IgD-negative memory B cell (primary cell): Measurements from ENCODE around the gene METTL16. TPM values are rescaled to one million over a fixed set of nuclear protein-coding genes. Genes with fewer than 3 reads are reported as not detected.

ENCODE experiments used
- H3K27ac Mint-ChIP-seq, 3 donors: one replicate each; pipeline ENCODE4 v1.8.0; 2020 to 2022; ENCODE audit warnings: mild to moderate bottlenecking in 3 of 3, mixed read lengths in 3 of 3, moderate library complexity in 1 of 3
- H3K27me3 Mint-ChIP-seq: one replicate; pipeline ENCODE4 v1.8.0; 2021; ENCODE audit warnings: mixed read lengths
- H3K36me3 Mint-ChIP-seq: one replicate; pipeline ENCODE4 v1.8.0; 2020; ENCODE audit warnings: mild to moderate bottlenecking, mixed read lengths
- H3K4me1 Mint-ChIP-seq, 3 donors: one replicate each; pipeline ENCODE4 v1.8.0; 2020 to 2022; ENCODE audit warnings: mixed read lengths in 3 of 3, mild to moderate bottlenecking in 1 of 3
- H3K4me3 Mint-ChIP-seq, 4 donors: one replicate each; pipeline ENCODE4 v1.8.0; 2020 to 2022; ENCODE audit warnings: mild to moderate bottlenecking in 4 of 4, mixed read lengths in 4 of 4, moderate library complexity in 3 of 4
- H3K9me3 Mint-ChIP-seq, 3 donors: one replicate each; pipeline ENCODE4 v1.8.0; 2020 to 2021; ENCODE audit warnings: mixed read lengths in 3 of 3, mild to moderate bottlenecking in 1 of 3
- polyA plus RNA-seq: library from polyadenylated mRNA; unstranded; fragments of 300-500 nt; fragmentation: Illumina TruSeq; gene quantifications from one replicate; pipeline ENCODE4 v1.2.3, GENCODE V29; 2021

The METTL16 gene
- polyA plus RNA-seq, 1 donor from 2014 or later: 29.6 TPM

- Mint-ChIP-seq H3K27me3 (no peaks in the 10 kb centered on the region), H3K4me1 (peaks cover 19 to 31% (median 27%) of the 10 kb centered on the region in 3 donors), H3K4me3 (no peak overlapping the region), H3K36me3 (peaks cover 2% of the 10 kb centered on the region), H3K27ac (no peak overlapping the region), H3K9me3 (no peaks in the 10 kb centered on the region)
Observed at GRCh38 chr17:2483084-2483483, 28.6 kb downstream of the METTL16 start.

- Mint-ChIP-seq H3K27me3 (no peaks in the 10 kb centered on the region), H3K9me3 (no peaks in the 10 kb centered on the region), H3K36me3 (peaks cover 2% of the 10 kb centered on the region), H3K4me3 (peak overlapping the region in 1 of 4 donors; percentile 34), H3K4me1 (peaks cover 24 to 32% (median 25%) of the 10 kb centered on the region in 3 donors), H3K27ac (no peak overlapping the region)
Observed at GRCh38 chr17:2482218-2482617, 29.5 kb downstream of the METTL16 start.

- Mint-ChIP-seq H3K27me3 (no peaks in the 10 kb centered on the region), H3K4me1 (peaks cover 21 to 29% (median 24%) of the 10 kb centered on the region in 3 donors), H3K27ac (no peak overlapping the region), H3K9me3 (no peaks in the 10 kb centered on the region), H3K36me3 (peaks cover 2% of the 10 kb centered on the region), H3K4me3 (no peak overlapping the region)
Observed at GRCh38 chr17:2481760-2482159, 29.9 kb downstream of the METTL16 start.

- Mint-ChIP-seq H3K27me3 (no peaks in the 10 kb centered on the region), H3K4me1 (peaks cover 22 to 28% (median 26%) of the 10 kb centered on the region in 3 donors), H3K9me3 (no peaks in the 10 kb centered on the region), H3K36me3 (peaks cover 12% of the 10 kb centered on the region), H3K4me3 (no peak overlapping the region), H3K27ac (no peak overlapping the region)
Observed at GRCh38 chr17:2478458-2478857, 33.2 kb downstream of the METTL16 start.

- Mint-ChIP-seq H3K27me3 (no peaks in the 10 kb centered on the region), H3K4me1 (peaks cover 4 to 17% (median 9%) of the 10 kb centered on the region in 3 donors), H3K9me3 (no peaks in the 10 kb centered on the region), H3K36me3 (peaks cover 13% of the 10 kb centered on the region), H3K27ac (no peak overlapping the region), H3K4me3 (no peak overlapping the region)
Observed at GRCh38 chr17:2475056-2475455, 36.6 kb downstream of the METTL16 start.

GRCh38 chr17:2474371-2474770, 37.3 kb downstream of the METTL16 start:
- Mint-ChIP-seq H3K27me3 (no peaks in the 10 kb centered on the region), H3K27ac (no peak overlapping the region), H3K36me3 (peaks cover 17% of the 10 kb centered on the region), H3K4me3 (no peak overlapping the region), H3K4me1 (peaks cover 4 to 15% (median 9%) of the 10 kb centered on the region in 3 donors), H3K9me3 (no peaks in the 10 kb centered on the region)

GRCh38 chr17:2468270-2468669, 43.4 kb downstream of the METTL16 start:
- Mint-ChIP-seq H3K27me3 (no peaks in the 10 kb centered on the region), H3K4me3 (no peak overlapping the region), H3K9me3 (no peaks in the 10 kb centered on the region), H3K36me3 (peaks cover 6% of the 10 kb centered on the region), H3K27ac (no peak overlapping the region), H3K4me1 (no peaks in the 10 kb centered on the region)

GRCh38 chr17:2466931-2467330, 44.8 kb downstream of the METTL16 start:
- Mint-ChIP-seq H3K4me1 (no peaks in the 10 kb centered on the region), H3K27ac (no peak overlapping the region), H3K36me3 (peaks cover 6% of the 10 kb centered on the region), H3K4me3 (no peak overlapping the region), H3K9me3 (no peaks in the 10 kb centered on the region), H3K27me3 (no peaks in the 10 kb centered on the region)

GRCh38 chr17:2462481-2462880, 49.2 kb downstream of the METTL16 start:
- no peaks in the 10 kb centered on the region for H3K27me3 Mint-ChIP-seq
- H3K4me3 Mint-ChIP-seq: peak overlapping the region in 1 of 4 donors; percentile 28
- H3K9me3 Mint-ChIP-seq: no peaks in the 10 kb centered on the region
- peaks cover 0 to 2% (median 0%) of the 10 kb centered on the region in 3 donors for H3K4me1 Mint-ChIP-seq
- H3K27ac Mint-ChIP-seq: no peak overlapping the region
- peaks cover 4% of the 10 kb centered on the region for H3K36me3 Mint-ChIP-seq

GRCh38 chr17:2459917-2460271, 51.8 kb downstream of the METTL16 start:
- Mint-ChIP-seq H3K9me3 (no peaks in the 10 kb centered on the region), H3K36me3 (peaks cover 4% of the 10 kb centered on the region), H3K4me1 (peaks cover 0 to 2% (median 0%) of the 10 kb centered on the region in 3 donors), H3K27ac (peak overlapping the region in 1 of 3 donors; percentile 9), H3K4me3 (no peak overlapping the region), H3K27me3 (no peaks in the 10 kb centered on the region)

- H3K9me3 Mint-ChIP-seq: no peaks in the 10 kb centered on the region
- no peak overlapping the region for H3K27ac Mint-ChIP-seq
- no peak overlapping the region for H3K4me3 Mint-ChIP-seq
- H3K4me1 Mint-ChIP-seq: peaks cover 4 to 9% (median 8%) of the 10 kb centered on the region in 3 donors
- H3K27me3 Mint-ChIP-seq: no peaks in the 10 kb centered on the region
- peaks cover 4% of the 10 kb centered on the region for H3K36me3 Mint-ChIP-seq
Observed at GRCh38 chr17:2457913-2458312, 53.8 kb downstream of the METTL16 start.

- H3K36me3 Mint-ChIP-seq: peaks cover 4% of the 10 kb centered on the region
- no peak overlapping the region for H3K27ac Mint-ChIP-seq
- H3K27me3 Mint-ChIP-seq: no peaks in the 10 kb centered on the region
- H3K9me3 Mint-ChIP-seq: no peaks in the 10 kb centered on the region
- H3K4me3 Mint-ChIP-seq: no peak overlapping the region
- H3K4me1 Mint-ChIP-seq: peaks cover 4 to 14% (median 9%) of the 10 kb centered on the region in 3 donors
Observed at GRCh38 chr17:2456475-2456874, 55.2 kb downstream of the METTL16 start.

GRCh38 chr17:2455956-2456355, 55.7 kb downstream of the METTL16 start:
- Mint-ChIP-seq H3K27ac (no peak overlapping the region), H3K27me3 (no peaks in the 10 kb centered on the region), H3K4me1 (peaks cover 4 to 15% (median 9%) of the 10 kb centered on the region in 3 donors)

GRCh38 chr17:2453866-2454265, 57.8 kb downstream of the METTL16 start:
- Mint-ChIP-seq H3K4me1 (peaks cover 4 to 13% (median 9%) of the 10 kb centered on the region in 3 donors), H3K36me3 (peaks cover 4% of the 10 kb centered on the region), H3K27ac (no peak overlapping the region), H3K4me3 (no peak overlapping the region), H3K27me3 (no peaks in the 10 kb centered on the region), H3K9me3 (no peaks in the 10 kb centered on the region)

More at GRCh38 chr17:2455956-2456355, 55.7 kb downstream of the METTL16 start:
- peaks cover 4% of the 10 kb centered on the region for H3K36me3 Mint-ChIP-seq
- H3K9me3 Mint-ChIP-seq: no peaks in the 10 kb centered on the region
- H3K4me3 Mint-ChIP-seq: no peak overlapping the region

- H3K4me1 Mint-ChIP-seq: peaks cover 4 to 13% (median 9%) of the 10 kb centered on the region in 3 donors
- H3K9me3 Mint-ChIP-seq: no peaks in the 10 kb centered on the region
- H3K36me3 Mint-ChIP-seq: peaks cover 4% of the 10 kb centered on the region
- peak overlapping the region in 2 of 3 donors; percentile 49 to 92 for H3K27ac Mint-ChIP-seq
- H3K4me3 Mint-ChIP-seq: no peak overlapping the region
- no peaks in the 10 kb centered on the region for H3K27me3 Mint-ChIP-seq
Observed at GRCh38 chr17:2453325-2453724, 58.4 kb downstream of the METTL16 start.

- peak overlapping the region in 1 of 3 donors; percentile 92 for H3K27ac Mint-ChIP-seq
- H3K36me3 Mint-ChIP-seq: no peaks in the 10 kb centered on the region
- H3K9me3 Mint-ChIP-seq: no peaks in the 10 kb centered on the region
Observed at GRCh38 chr17:2452216-2452750, 59.4 kb downstream of the METTL16 start.

More at GRCh38 chr17:2452216-2452750, 59.4 kb downstream of the METTL16 start:
- Mint-ChIP-seq H3K4me3 (no peak overlapping the region), H3K4me1 (peaks cover 4 to 13% (median 9%) of the 10 kb centered on the region in 3 donors), H3K27me3 (no peaks in the 10 kb centered on the region)
